ENCODE results near the gene ZFP36. TPM values are rescaled to one million over a fixed set of nuclear protein-coding genes. Genes with fewer than 3 reads are reported as not detected.

Gene ZFP36
- total and polyA plus RNA-seq, 12 donors: 5.7 to 193 (median 86.7) TPM

DNA sequence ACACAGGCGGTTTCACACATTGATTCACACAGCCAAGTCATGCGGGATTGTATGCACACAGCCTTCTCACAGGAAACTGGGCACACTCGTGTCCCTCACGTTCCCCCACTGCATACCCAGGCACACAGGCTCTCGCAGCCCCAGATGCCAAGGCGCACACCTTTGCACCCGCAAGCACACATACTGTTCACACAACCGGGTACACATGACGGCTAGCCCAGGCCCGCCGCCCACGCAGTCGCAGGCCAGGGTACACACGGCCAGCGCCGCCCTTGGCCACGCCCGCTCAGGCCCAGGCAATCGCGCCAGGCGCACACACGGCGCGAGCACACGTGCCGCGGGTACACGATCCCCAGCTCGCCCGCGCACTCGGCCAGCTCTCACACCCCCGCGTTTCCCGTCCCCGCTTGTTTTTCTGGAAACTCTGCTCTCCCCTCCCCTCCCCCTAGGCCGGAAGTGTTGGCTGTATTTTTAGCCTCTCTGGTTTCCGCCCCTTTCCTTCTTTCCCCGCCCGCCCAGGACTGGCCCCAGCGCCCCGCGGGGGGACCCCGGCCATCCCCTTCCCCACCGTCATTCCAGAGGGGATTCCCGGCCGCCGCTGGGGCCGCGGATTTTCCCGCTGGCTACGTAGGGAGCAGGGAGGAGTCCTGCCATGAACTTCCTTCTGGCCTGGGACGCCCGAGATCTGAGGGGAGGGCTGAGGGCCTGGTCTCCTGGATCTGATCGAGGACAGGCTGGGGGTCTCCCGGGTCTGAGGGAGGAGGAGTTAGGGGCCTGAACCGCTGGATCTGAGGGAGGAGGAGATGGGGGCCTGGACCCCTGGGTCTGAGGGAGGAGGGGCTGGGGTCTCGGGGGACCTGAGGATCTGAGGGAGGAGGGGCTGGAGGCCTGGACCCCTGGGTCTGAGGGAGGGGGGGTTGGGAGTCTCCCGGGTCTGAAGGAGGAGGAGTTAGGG lies 4.0 kb upstream of the ZFP36 start:
- peak in 1 of 2 donors; percentile 55 for TF ChIP-seq POLR2A (IDR thresholded peaks at IDR 0.05)
- TF ChIP-seq, protein P1, sequence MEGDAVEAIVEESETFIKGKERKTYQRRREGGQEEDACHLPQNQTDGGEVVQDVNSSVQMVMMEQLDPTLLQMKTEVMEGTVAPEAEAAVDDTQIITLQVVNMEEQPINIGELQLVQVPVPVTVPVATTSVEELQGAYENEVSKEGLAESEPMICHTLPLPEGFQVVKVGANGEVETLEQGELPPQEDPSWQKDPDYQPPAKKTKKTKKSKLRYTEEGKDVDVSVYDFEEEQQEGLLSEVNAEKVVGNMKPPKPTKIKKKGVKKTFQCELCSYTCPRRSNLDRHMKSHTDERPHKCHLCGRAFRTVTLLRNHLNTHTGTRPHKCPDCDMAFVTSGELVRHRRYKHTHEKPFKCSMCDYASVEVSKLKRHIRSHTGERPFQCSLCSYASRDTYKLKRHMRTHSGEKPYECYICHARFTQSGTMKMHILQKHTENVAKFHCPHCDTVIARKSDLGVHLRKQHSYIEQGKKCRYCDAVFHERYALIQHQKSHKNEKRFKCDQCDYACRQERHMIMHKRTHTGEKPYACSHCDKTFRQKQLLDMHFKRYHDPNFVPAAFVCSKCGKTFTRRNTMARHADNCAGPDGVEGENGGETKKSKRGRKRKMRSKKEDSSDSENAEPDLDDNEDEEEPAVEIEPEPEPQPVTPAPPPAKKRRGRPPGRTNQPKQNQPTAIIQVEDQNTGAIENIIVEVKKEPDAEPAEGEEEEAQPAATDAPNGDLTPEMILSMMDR (IDR thresholded peaks at IDR 0.05): no peak
- intact Hi-C loops (cut with DNase I): no loop called here
- no peaks in the 10 kb centered on the region for H3K27me3 ChIP-seq
- H3K4me3 ChIP-seq: peak overlapping the region in 2 of 4 donors; percentile 21 to 58
- DNase-seq: peak; percentile 87 to 96 (median 94)
- peak overlapping the region; percentile 96 to 100 (median 99) for H3K27ac ChIP-seq
- H3K36me3 ChIP-seq (replicated peaks in 1 of 2): peaks cover 0 to 1% of the 10 kb centered on the region in 2 donors
- H3K4me1 ChIP-seq (replicated peaks in 1 of 2): peaks cover 31 to 56% of the 10 kb centered on the region in 2 donors
- 1 to 3% (median 2%) methylated on average over 23 to 59 of the region's 59 CpGs for WGBS, 4 donors
- H3K9me3 ChIP-seq (replicated peaks in 1 of 3): no peaks in the 10 kb centered on the region

DNA sequence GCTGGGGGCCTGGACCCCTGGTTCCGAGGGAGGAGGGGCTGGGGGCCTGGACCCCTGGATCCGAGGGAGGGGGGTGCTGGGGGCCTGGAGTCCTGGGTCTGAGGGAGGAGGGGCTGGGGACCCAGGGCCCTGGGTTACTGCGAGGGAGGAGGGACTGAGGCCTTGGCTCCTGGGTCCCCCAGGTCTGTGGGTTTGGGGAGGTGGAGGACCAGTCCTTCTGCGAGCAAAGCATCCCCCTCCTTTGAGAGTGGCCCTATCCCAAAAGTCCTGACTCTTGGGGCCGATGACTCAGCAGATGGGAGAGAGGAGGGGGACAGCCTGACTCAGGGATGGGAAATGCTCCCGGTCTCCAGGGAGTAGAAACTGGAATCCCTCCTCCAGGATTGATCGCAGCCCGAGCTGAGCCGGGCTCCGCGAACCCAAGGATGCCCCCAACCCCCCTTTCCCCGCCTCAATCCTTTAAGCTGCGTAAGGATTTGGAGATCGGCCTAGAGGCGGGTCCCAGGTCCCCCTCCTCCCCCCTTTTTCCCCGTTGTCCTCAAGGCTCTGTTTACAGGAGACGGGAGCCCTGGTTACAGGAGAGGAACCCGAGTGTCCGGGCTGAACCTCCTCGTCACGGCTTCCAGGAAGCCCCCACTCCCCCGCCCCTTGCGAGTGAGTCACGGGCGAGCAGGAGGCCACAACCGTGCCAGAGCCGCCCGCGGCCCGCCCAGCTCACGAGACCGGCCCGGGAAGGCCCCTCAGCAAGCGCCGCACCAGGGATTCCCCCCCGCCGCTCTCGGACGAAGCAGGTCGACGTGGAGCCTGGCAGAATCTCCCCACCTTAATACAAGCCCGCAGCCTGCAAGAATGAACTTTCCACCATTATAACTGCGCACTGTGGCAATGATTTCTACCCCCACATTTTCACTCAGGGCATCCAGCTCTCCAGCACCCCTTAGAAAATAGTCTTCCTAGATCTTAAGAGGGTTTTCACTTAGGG lies 3.0 kb upstream of the ZFP36 start:
- peak; percentile 13 to 76 for TF ChIP-seq POLR2A (IDR thresholded peaks at IDR 0.05)
- TF ChIP-seq, protein P1 (IDR thresholded peaks at IDR 0.05): no peak
- WGBS, 4 donors: 2 to 17% (median 3%) methylated on average over 3 to 43 of the region's 43 CpGs

DNA sequence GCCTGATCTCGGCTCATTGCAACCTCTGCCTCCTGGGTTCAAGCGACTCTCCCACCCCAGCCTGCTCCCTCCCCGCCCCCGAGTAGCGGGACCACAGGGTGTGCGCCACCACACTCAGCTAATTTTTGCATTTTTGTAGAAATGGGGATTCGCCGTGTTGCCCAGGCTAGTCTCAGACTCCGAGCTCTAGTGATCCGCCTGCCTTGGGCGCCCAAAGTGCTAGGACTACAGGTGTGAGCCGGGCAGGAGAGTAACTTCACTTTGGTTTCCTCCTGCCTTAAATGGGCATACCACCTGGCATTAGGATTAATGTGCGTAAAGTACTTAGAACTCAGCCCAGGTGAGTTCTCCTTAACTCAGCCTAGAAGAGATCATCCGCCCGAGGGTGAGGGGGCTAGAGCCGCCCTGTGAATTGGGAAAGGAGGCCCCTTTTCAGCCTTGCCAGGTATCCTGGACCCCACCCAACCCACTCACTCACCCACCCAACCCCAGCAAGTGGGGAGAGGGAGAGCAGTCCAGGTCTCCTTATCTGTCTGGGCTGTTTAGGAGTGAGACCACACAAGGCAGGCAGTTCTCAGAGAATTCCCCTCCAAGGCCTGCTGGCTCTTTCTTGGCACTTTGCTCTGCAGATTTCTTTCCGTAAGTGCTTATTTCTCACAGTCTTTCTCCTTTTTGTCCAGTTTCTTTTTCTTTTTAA lies 1.2 kb upstream of the ZFP36 start:
- no peak overlapping the region for H3K4me3 ChIP-seq

More for the DNA sequence above, 3.0 kb upstream of the ZFP36 start:
- intact Hi-C loops (cut with DNase I): no loop called here
- Histone ChIP-seq H3K36me3 (replicated peaks in 1 of 2) (peaks cover 0 to 11% of the 10 kb centered on the region in 2 donors), H3K27ac (peak overlapping the region; percentile 96 to 100 (median 99)), H3K4me3 (peak overlapping the region in 2 of 4 donors; percentile 21 to 58), H3K27me3 (no peaks in the 10 kb centered on the region), H3K4me1 (replicated peaks in 1 of 2) (peaks cover 31 to 48% of the 10 kb centered on the region in 2 donors), H3K9me3 (replicated peaks in 1 of 3) (no peaks in the 10 kb centered on the region)
- peak; percentile 99 to 100 (median 99) for DNase-seq

More for the DNA sequence above, 1.2 kb upstream of the ZFP36 start:
- intact Hi-C loops (cut with DNase I): no loop called here
- peaks cover 35 to 59% of the 10 kb centered on the region in 2 donors for H3K4me1 ChIP-seq (replicated peaks in 1 of 2)
- no peak for DNase-seq
- peaks cover 0 to 16% of the 10 kb centered on the region in 2 donors for H3K36me3 ChIP-seq (replicated peaks in 1 of 2)
- TF ChIP-seq POLR2A (IDR thresholded peaks at IDR 0.05): no peak
- TF ChIP-seq, protein P1 (IDR thresholded peaks at IDR 0.05): no peak
- 92 to 94% (median 92%) methylated on average over 17 of the region's 17 CpGs for whole genome bisulfite sequencing, 4 donors
- no peaks in the 10 kb centered on the region for H3K27me3 ChIP-seq
- H3K27ac ChIP-seq: peak overlapping the region; percentile 89 to 97 (median 96)
- H3K9me3 ChIP-seq (replicated peaks in 1 of 3): no peaks in the 10 kb centered on the region

All from adrenal gland (tissue), 12 donors.